Omental fat pad (tissue), 4 donors: ENCODE results near the gene DHRSX. TPM values are rescaled to one million over a fixed set of nuclear protein-coding genes. Genes with fewer than 3 reads are reported as not detected.
"Not testable (repeated sequence)": the region's sequence is repeated elsewhere in the genome, so short reads cannot be mapped to it uniquely, and the experiment has no call there.

Experiments
- ATAC-seq: fragments of 150-250 bp; one replicate; pipeline ENCODE4 v1.9.1; 2016; ENCODE audit warnings: mild to moderate bottlenecking, moderate library complexity; ENCODE audit not compliant: low FRiP score
- DNase-seq: peaks from one replicate; pipeline ENCODE4 v3.0.0-alpha.2; 2019; ENCODE audit warnings: low spot score
- CTCF ChIP-seq, 3 donors: fragments of 450-650 bp; IDR thresholded peaks; one replicate each; pipeline ENCODE4 v1.5.1; 2016 to 2017; ENCODE audit warnings: antibody characterized with exemption in 3 of 3, mild to moderate bottlenecking in 3 of 3, moderate library complexity in 2 of 3
- total RNA-seq, 4 donors: library from RNA; depleted of rRNA; stranded (reverse); fragments of >200 nt; gene quantifications; one replicate each; pipeline ENCODE4 v1.1.0, GENCODE V29; 2016

The DHRSX gene
- total RNA-seq, 4 donors from 2014 or later: 18.6 to 34.2 (median 21.4) TPM

GRCh38 chrX:2536141-2536540, 35.4 kb upstream of the DHRSX start:
- ATAC-seq (no peak), DNase-seq (no peak)

GRCh38 chrX:2534261-2535021, 33.7 kb upstream of the DHRSX start:
- DNase-seq, ATAC-seq: not testable (repeated sequence)

More at GRCh38 chrX:2536141-2536540, 35.4 kb upstream of the DHRSX start:
- no peak for TF ChIP-seq CTCF (IDR thresholded peaks at IDR 0.05)

GRCh38 chrX:2533424-2533823, 32.6 kb upstream of the DHRSX start:
- no peak for ATAC-seq
- DNase-seq: no peak
- no peak for TF ChIP-seq CTCF (IDR thresholded peaks at IDR 0.05)

- ATAC-seq (no peak), DNase-seq (no peak)
- no peak for TF ChIP-seq CTCF (IDR thresholded peaks at IDR 0.05)
Measured at GRCh38 chrX:2526390-2526789, 25.6 kb upstream of the DHRSX start.

- no peak for ATAC-seq
Measured at GRCh38 chrX:2523911-2524310, 23.1 kb upstream of the DHRSX start.

GRCh38 chrX:2521927-2522386, 21.2 kb upstream of the DHRSX start:
- DNase-seq (no peak), ATAC-seq (no peak)
- TF ChIP-seq CTCF (IDR thresholded peaks at IDR 0.05): no peak

More at GRCh38 chrX:2523911-2524310, 23.1 kb upstream of the DHRSX start:
- no peak for DNase-seq
- no peak for TF ChIP-seq CTCF (IDR thresholded peaks at IDR 0.05)

- no peak for DNase-seq
- TF ChIP-seq CTCF (IDR thresholded peaks at IDR 0.05): no peak
- no peak for ATAC-seq
Measured at GRCh38 chrX:2521092-2521926, 20.5 kb upstream of the DHRSX start.
